SK-N-SH treated with all-trans-retinoic acid at 6 μM for 48 hours (cell line): ENCODE data around the gene AGAP1.

Source experiments
- ATAC-seq: fragments of 200-7000 bp; cut with Tn5 transposase; 3 replicates; pipeline ENCODE4 v1.9.1; 2020; ENCODE audit warnings: mild to moderate bottlenecking, moderate library complexity
- ARNTL ChIP-seq: fragments of 450-650 bp; formaldehyde crosslinking; IDR thresholded peaks from 2 replicates; pipeline ENCODE4 v1.5.0; 2020; ENCODE audit warnings: low read depth, mild to moderate bottlenecking, moderate library complexity, borderline replicate concordance
- BACH2 ChIP-seq: fragments of 250-450 bp; sonication (Bioruptor Pico); IDR thresholded peaks from 2 replicates; pipeline ENCODE4 v1.9.0; 2021; ENCODE audit warnings: mild to moderate bottlenecking, borderline replicate concordance
- CREB5 ChIP-seq: fragments of 250-450 bp; sonication (Bioruptor Pico); IDR thresholded peaks from 2 replicates; pipeline ENCODE4 v1.5.1; 2020; ENCODE audit warnings: low read depth, mild to moderate bottlenecking, moderate library complexity
- CSDC2 ChIP-seq: fragments of 250-450 bp; sonication (Bioruptor Pico); IDR thresholded peaks from 2 replicates; pipeline ENCODE4 v1.5.0; 2020; ENCODE audit warnings: mild to moderate bottlenecking, moderate library complexity
- CSRNP3 ChIP-seq: fragments of 250-450 bp; sonication (Bioruptor Pico); IDR thresholded peaks from 2 replicates; pipeline ENCODE4 v1.5.1; 2021; ENCODE audit warnings: mild to moderate bottlenecking, moderate library complexity
- GLIS3 ChIP-seq: fragments of 250-450 bp; sonication (Bioruptor Pico); IDR thresholded peaks from 2 replicates; pipeline ENCODE4 v1.5.0; 2020; ENCODE audit warnings: mild to moderate bottlenecking, moderate library complexity
- ISL1 ChIP-seq: fragments of 250-450 bp; sonication (Bioruptor Pico); IDR thresholded peaks from 2 replicates; pipeline ENCODE4 v2.1.2; 2022; ENCODE audit warnings: mild to moderate bottlenecking, moderate library complexity
- OSR1 ChIP-seq: fragments of 250-450 bp; sonication (Bioruptor Pico); IDR thresholded peaks from 2 replicates; pipeline ENCODE4 v1.8.0; 2022; ENCODE audit warnings: moderate library complexity, mild to moderate bottlenecking, inconsistent platforms
- PATZ1 ChIP-seq: fragments of 250-450 bp; sonication (Bioruptor Pico); IDR thresholded peaks from 2 replicates; pipeline ENCODE4 v1.8.0; 2020; ENCODE audit warnings: mild to moderate bottlenecking, moderate library complexity, borderline replicate concordance
- POU6F1 ChIP-seq: fragments of 250-450 bp; sonication (Bioruptor Pico); IDR thresholded peaks from 2 replicates; pipeline ENCODE4 v1.8.0; 2021; ENCODE audit warnings: low read depth, mild to moderate bottlenecking, moderate library complexity, borderline replicate concordance
- PPARA ChIP-seq: fragments of 250-450 bp; sonication (Bioruptor Pico); IDR thresholded peaks from 2 replicates; pipeline ENCODE4 v1.5.0; 2020; ENCODE audit warnings: mild to moderate bottlenecking, borderline replicate concordance
- RARB ChIP-seq: fragments of 250-450 bp; sonication (Bioruptor Pico); IDR thresholded peaks from 2 replicates; pipeline ENCODE4 v1.8.0; 2021; ENCODE audit warnings: mild to moderate bottlenecking, moderate library complexity
- SNAI2 ChIP-seq: fragments of 250-450 bp; sonication (Bioruptor Pico); IDR thresholded peaks from 2 replicates; pipeline ENCODE4 v1.5.0; 2020; ENCODE audit warnings: mild to moderate bottlenecking, moderate library complexity
- TCF4 ChIP-seq: fragments of 250-450 bp; sonication (Bioruptor Pico); IDR thresholded peaks from 2 replicates; pipeline ENCODE4 v1.8.0; 2021; ENCODE audit warnings: mild to moderate bottlenecking, moderate library complexity, borderline replicate concordance
- TOX ChIP-seq: fragments of 250-450 bp; sonication (Bioruptor Pico); IDR thresholded peaks from 2 replicates; pipeline ENCODE4 v1.8.0; 2021; ENCODE audit warnings: mild to moderate bottlenecking, moderate library complexity, borderline replicate concordance
- TSHZ2 ChIP-seq: fragments of 250-450 bp; sonication (Bioruptor Pico); IDR thresholded peaks from 2 replicates; pipeline ENCODE4 v1.5.0; 2020; ENCODE audit warnings: mild to moderate bottlenecking, moderate library complexity
- ZC3H10 ChIP-seq: fragments of 250-450 bp; sonication (Bioruptor Pico); IDR thresholded peaks from 2 replicates; pipeline ENCODE4 v1.5.1; 2021; ENCODE audit warnings: mild to moderate bottlenecking, moderate library complexity
- ZFP3 ChIP-seq: fragments of 250-450 bp; sonication (Bioruptor Pico); IDR thresholded peaks from 2 replicates; pipeline ENCODE4 v1.5.0; 2020; ENCODE audit warnings: mild to moderate bottlenecking, moderate library complexity
- ZFP30 ChIP-seq: fragments of 450-650 bp; formaldehyde crosslinking; IDR thresholded peaks from 2 replicates; pipeline ENCODE4 v1.5.0; 2022; ENCODE audit warnings: mild to moderate bottlenecking, moderate library complexity
- ZNF565 ChIP-seq: fragments of 450-650 bp; formaldehyde crosslinking; conservative IDR thresholded peaks from 2 replicates; pipeline ENCODE4 v1.5.0; 2020; ENCODE audit warnings: low read depth, mild to moderate bottlenecking, moderate library complexity
- ZNF70 ChIP-seq: fragments of 450-650 bp; formaldehyde crosslinking; IDR thresholded peaks from 2 replicates; pipeline ENCODE4 v1.5.0; 2020; ENCODE audit warnings: mild to moderate bottlenecking, moderate library complexity
- ZNF8 ChIP-seq: fragments of 450-650 bp; formaldehyde crosslinking; IDR thresholded peaks from 2 replicates; pipeline ENCODE4 v1.5.0; 2020; ENCODE audit warnings: mild to moderate bottlenecking, moderate library complexity

Gene AGAP1

GRCh38 chr2:235543128-235543750 is 49.4 kb downstream of the AGAP1 start:
- ATAC-seq, result no peak
- TF ChIP-seq ZC3H10 (CRISPR knock-in tag), result no peak
- no peak for TF ChIP-seq ZFP3 (CRISPR knock-in tag)
- TF ChIP-seq PPARA (CRISPR knock-in tag), result no peak
- TF ChIP-seq CSDC2, result no peak

- ATAC-seq, result no peak
Measured at GRCh38 chr2:235543851-235544688, 50.2 kb downstream of the AGAP1 start.

GRCh38 chr2:235544689-235544969 is 50.8 kb downstream of the AGAP1 start:
- no peak for ATAC-seq
- TF ChIP-seq ZC3H10 (CRISPR knock-in tag) (no peak), PPARA (CRISPR knock-in tag) (no peak), BACH2 (CRISPR knock-in tag) (no peak), POU6F1 (CRISPR knock-in tag) (no peak), ZNF565 (no peak), SNAI2 (CRISPR knock-in tag) (no peak), PATZ1 (no peak), GLIS3 (CRISPR knock-in tag) (no peak), TCF4 (CRISPR knock-in tag) (no peak), TOX (CRISPR knock-in tag) (no peak), ARNTL (no peak), CREB5 (CRISPR knock-in tag) (no peak), ZNF8 (CRISPR knock-in tag) (no peak), ZFP30 (CRISPR knock-in tag) (no peak)

More at GRCh38 chr2:235543851-235544688, 50.2 kb downstream of the AGAP1 start:
- no peak for TF ChIP-seq CREB5 (CRISPR knock-in tag)
- no peak for TF ChIP-seq ZFP30 (CRISPR knock-in tag)
- TF ChIP-seq ZNF565, result no peak
- no peak for TF ChIP-seq ZNF70 (CRISPR knock-in tag)
- TF ChIP-seq CSDC2, result no peak
- TF ChIP-seq TSHZ2 (CRISPR knock-in tag), result no peak
- TF ChIP-seq ISL1 (CRISPR knock-in tag), result no peak
- no peak for TF ChIP-seq CSRNP3
- TF ChIP-seq TCF4 (CRISPR knock-in tag), result no peak
- no peak for TF ChIP-seq OSR1 (CRISPR knock-in tag)
- no peak for TF ChIP-seq RARB (CRISPR knock-in tag)
